ENCODE results near the gene ATP6V0B. TPM values are rescaled to one million over a fixed set of nuclear protein-coding genes. Genes with fewer than 3 reads are reported as not detected.

Gene ATP6V0B
- total and polyA plus RNA-seq, 9 of the 15 experiments (the other 6 are each of a cell fraction or from before 2014, with no cell fraction given), result 137 to 328 (median 220) TPM

DNA sequence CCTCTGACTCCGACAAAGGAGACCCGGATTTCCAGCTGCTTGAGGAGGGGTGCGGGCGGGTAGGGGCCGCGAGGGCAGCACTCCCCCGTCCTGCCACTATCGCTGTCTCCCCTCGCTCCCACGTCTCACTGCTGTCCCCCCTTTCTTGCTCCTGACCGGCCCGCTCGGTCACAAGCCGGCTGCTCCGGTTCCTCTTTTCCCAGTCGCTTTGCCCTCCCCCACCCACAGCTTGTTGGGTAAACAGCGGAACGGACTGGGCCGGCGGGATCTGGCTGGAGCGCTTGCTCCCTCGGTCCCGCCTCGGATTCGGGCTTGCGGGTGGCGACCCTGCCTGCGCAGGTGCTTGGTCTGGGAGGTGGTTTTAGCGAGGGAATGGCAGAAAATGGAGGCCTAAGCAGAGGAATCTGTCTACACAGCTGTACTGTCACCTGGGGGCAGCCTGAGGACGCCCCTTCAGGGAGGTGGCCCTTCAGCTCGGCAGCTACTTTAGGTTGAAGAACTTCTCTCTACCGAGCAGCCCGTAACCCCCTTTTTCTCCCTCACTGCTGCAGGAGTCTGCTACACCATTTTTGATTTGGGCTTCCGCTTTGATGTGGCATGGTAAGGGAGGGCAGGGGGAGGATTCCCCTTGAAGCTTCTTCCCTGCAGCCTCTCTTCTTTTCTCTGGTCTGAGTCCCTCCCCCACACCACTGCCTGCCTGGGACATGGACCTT, 645 bp downstream of the ATP6V0B start (continued):
- TF ChIP-seq, protein P1, sequence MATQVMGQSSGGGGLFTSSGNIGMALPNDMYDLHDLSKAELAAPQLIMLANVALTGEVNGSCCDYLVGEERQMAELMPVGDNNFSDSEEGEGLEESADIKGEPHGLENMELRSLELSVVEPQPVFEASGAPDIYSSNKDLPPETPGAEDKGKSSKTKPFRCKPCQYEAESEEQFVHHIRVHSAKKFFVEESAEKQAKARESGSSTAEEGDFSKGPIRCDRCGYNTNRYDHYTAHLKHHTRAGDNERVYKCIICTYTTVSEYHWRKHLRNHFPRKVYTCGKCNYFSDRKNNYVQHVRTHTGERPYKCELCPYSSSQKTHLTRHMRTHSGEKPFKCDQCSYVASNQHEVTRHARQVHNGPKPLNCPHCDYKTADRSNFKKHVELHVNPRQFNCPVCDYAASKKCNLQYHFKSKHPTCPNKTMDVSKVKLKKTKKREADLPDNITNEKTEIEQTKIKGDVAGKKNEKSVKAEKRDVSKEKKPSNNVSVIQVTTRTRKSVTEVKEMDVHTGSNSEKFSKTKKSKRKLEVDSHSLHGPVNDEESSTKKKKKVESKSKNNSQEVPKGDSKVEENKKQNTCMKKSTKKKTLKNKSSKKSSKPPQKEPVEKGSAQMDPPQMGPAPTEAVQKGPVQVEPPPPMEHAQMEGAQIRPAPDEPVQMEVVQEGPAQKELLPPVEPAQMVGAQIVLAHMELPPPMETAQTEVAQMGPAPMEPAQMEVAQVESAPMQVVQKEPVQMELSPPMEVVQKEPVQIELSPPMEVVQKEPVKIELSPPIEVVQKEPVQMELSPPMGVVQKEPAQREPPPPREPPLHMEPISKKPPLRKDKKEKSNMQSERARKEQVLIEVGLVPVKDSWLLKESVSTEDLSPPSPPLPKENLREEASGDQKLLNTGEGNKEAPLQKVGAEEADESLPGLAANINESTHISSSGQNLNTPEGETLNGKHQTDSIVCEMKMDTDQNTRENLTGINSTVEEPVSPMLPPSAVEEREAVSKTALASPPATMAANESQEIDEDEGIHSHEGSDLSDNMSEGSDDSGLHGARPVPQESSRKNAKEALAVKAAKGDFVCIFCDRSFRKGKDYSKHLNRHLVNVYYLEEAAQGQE (IDR thresholded peaks at IDR 0.05; ENCODE audit: borderline replicate concordance), result peak; percentile 93
- TF ChIP-seq, protein P1 (CRISPR knock-in tag; IDR thresholded peaks at IDR 0.05; ENCODE audit: low read depth), result no peak
- 0 out of 2 replicates have a peak, but pooled peaks have one; percentile 31 for TF ChIP-seq JUND (IDR thresholded peaks at IDR 0.05; ENCODE audit: borderline replicate concordance, low read depth, low read length)
- TF ChIP-seq JUND (tag; IDR thresholded peaks at IDR 0.05; ENCODE audit: borderline replicate concordance, low read depth, low read length), result no peak
- TF ChIP-seq, protein P2, sequence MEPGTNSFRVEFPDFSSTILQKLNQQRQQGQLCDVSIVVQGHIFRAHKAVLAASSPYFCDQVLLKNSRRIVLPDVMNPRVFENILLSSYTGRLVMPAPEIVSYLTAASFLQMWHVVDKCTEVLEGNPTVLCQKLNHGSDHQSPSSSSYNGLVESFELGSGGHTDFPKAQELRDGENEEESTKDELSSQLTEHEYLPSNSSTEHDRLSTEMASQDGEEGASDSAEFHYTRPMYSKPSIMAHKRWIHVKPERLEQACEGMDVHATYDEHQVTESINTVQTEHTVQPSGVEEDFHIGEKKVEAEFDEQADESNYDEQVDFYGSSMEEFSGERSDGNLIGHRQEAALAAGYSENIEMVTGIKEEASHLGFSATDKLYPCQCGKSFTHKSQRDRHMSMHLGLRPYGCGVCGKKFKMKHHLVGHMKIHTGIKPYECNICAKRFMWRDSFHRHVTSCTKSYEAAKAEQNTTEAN (CRISPR knock-in tag; IDR thresholded peaks at IDR 0.05), result no peak; the same call in 1 of the 2 replicates
- TF ChIP-seq, protein P3, sequence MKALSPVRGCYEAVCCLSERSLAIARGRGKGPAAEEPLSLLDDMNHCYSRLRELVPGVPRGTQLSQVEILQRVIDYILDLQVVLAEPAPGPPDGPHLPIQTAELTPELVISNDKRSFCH (CRISPR knock-in tag; IDR thresholded peaks at IDR 0.05), result no peak
- TF ChIP-seq, protein P3 (tag; IDR thresholded peaks at IDR 0.05), result no peak
- TF ChIP-seq SMARCA4 (IDR thresholded peaks at IDR 0.05), result peak; percentile 46; the same call in 1 of the 2 replicates
- TF ChIP-seq LCOR (CRISPR knock-in tag; IDR thresholded peaks at IDR 0.05), result no peak
- no peak for TF ChIP-seq DDX20 (tag; IDR thresholded peaks at IDR 0.05; ENCODE audit: low read depth)
- TF ChIP-seq, protein P4, sequence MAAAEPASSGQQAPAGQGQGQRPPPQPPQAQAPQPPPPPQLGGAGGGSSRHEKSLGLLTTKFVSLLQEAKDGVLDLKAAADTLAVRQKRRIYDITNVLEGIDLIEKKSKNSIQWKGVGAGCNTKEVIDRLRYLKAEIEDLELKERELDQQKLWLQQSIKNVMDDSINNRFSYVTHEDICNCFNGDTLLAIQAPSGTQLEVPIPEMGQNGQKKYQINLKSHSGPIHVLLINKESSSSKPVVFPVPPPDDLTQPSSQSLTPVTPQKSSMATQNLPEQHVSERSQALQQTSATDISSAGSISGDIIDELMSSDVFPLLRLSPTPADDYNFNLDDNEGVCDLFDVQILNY (CRISPR knock-in tag; IDR thresholded peaks at IDR 0.05), result no peak
- TF ChIP-seq, protein P5, sequence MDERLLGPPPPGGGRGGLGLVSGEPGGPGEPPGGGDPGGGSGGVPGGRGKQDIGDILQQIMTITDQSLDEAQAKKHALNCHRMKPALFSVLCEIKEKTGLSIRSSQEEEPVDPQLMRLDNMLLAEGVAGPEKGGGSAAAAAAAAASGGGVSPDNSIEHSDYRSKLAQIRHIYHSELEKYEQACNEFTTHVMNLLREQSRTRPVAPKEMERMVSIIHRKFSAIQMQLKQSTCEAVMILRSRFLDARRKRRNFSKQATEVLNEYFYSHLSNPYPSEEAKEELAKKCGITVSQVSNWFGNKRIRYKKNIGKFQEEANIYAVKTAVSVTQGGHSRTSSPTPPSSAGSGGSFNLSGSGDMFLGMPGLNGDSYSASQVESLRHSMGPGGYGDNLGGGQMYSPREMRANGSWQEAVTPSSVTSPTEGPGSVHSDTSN (CRISPR knock-in tag; IDR thresholded peaks at IDR 0.05; ENCODE audit: low read depth), result no peak
- TF ChIP-seq, protein P5 (tag; conservative IDR thresholded peaks at IDR 0.05; ENCODE audit: low read depth), result 0 out of 2 replicates have a peak, but pooled peaks have one; percentile 10
- TF ChIP-seq NONO (IDR thresholded peaks at IDR 0.05; ENCODE audit: low read depth in 2 of 2, low read length in 1 of 2), result no peak

Measured in K562 (cell line).